Measurements from ENCODE around the gene PLCB1. TPM values are rescaled to one million over a fixed set of nuclear protein-coding genes. Genes with fewer than 3 reads are reported as not detected.

The PLCB1 gene
- total RNA-seq, 1 donor from 2014 or later: 37.4 TPM

DNA sequence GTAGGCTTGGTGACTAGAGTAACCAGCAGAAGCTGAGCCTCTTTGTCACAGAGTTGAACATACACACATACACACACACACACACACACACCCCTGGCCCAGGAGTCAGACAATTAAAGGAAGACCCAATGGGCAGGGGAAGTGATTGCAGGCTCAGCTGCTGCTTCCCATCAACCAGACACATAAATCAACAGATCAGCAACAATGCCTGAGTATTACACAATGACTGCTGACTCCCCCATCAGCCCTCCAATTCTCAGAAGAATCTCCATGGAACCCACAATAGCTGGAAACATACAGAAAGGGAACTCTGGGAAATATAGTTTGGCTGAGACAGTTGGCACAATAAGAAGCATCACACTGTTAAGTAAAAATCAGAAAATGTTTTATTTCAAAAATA, 666.4 kb downstream of the PLCB1 start:
- TF ChIP-seq, protein P1, sequence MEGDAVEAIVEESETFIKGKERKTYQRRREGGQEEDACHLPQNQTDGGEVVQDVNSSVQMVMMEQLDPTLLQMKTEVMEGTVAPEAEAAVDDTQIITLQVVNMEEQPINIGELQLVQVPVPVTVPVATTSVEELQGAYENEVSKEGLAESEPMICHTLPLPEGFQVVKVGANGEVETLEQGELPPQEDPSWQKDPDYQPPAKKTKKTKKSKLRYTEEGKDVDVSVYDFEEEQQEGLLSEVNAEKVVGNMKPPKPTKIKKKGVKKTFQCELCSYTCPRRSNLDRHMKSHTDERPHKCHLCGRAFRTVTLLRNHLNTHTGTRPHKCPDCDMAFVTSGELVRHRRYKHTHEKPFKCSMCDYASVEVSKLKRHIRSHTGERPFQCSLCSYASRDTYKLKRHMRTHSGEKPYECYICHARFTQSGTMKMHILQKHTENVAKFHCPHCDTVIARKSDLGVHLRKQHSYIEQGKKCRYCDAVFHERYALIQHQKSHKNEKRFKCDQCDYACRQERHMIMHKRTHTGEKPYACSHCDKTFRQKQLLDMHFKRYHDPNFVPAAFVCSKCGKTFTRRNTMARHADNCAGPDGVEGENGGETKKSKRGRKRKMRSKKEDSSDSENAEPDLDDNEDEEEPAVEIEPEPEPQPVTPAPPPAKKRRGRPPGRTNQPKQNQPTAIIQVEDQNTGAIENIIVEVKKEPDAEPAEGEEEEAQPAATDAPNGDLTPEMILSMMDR (IDR thresholded peaks at IDR 0.05; ENCODE audit: partially characterized antibody, unreplicated experiment): no peak
- H3K4me1 Mint-ChIP-seq (ENCODE audit: low read depth, unreplicated experiment): no peaks in the 10 kb centered on the region
- no peaks in the 10 kb centered on the region for H3K27me3 Mint-ChIP-seq (ENCODE audit: unreplicated experiment)

GRCh38 chr20:8800089-8800488, 668.0 kb downstream of the PLCB1 start:
- DNase-seq: no peak
- H3K4me1 Mint-ChIP-seq (ENCODE audit: low read depth, unreplicated experiment): no peaks in the 10 kb centered on the region
- H3K9me3 Mint-ChIP-seq (ENCODE audit: unreplicated experiment): no peaks in the 10 kb centered on the region
- no peaks in the 10 kb centered on the region for H3K36me3 Mint-ChIP-seq (ENCODE audit: unreplicated experiment)
- TF ChIP-seq, protein P1 (IDR thresholded peaks at IDR 0.05; ENCODE audit: partially characterized antibody, unreplicated experiment): no peak
- peaks cover 2% of the 10 kb centered on the region for H3K27me3 Mint-ChIP-seq (ENCODE audit: unreplicated experiment)
- H3K4me3 Mint-ChIP-seq (ENCODE audit: unreplicated experiment): no peak overlapping the region
- H3K27ac Mint-ChIP-seq (ENCODE audit: unreplicated experiment): no peak overlapping the region

More for the DNA sequence above, 666.4 kb downstream of the PLCB1 start:
- Mint-ChIP-seq H3K4me3 (ENCODE audit: unreplicated experiment) (no peak overlapping the region), H3K36me3 (ENCODE audit: unreplicated experiment) (no peaks in the 10 kb centered on the region), H3K27ac (ENCODE audit: unreplicated experiment) (no peak overlapping the region), H3K9me3 (ENCODE audit: unreplicated experiment) (no peaks in the 10 kb centered on the region)
- DNase-seq: no peak

DNA sequence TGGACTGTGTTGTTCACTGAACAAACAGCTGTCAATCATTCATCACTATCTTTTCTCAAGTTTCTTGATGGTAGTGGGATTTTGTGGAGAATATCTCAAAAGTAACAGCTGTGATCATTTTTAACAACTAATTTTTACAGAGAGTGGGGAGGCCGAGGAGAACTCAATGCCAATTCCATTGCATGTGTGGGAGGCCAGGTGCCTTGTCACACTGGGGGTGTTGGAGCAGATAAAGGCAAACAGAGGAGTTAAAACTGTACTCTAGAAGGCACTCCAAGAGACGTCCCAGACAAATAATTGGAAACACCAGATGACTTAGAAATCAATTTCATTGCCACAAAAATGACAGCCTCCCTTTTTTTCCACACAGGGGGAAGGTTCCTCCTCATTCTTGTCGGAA, 669.6 kb downstream of the PLCB1 start:
- TF ChIP-seq, protein P1 (IDR thresholded peaks at IDR 0.05; ENCODE audit: partially characterized antibody, unreplicated experiment): no peak
- Mint-ChIP-seq H3K4me3 (ENCODE audit: unreplicated experiment) (no peak overlapping the region), H3K27me3 (ENCODE audit: unreplicated experiment) (peaks cover 3% of the 10 kb centered on the region), H3K4me1 (ENCODE audit: low read depth, unreplicated experiment) (peaks cover 2% of the 10 kb centered on the region), H3K36me3 (ENCODE audit: unreplicated experiment) (no peaks in the 10 kb centered on the region), H3K27ac (ENCODE audit: unreplicated experiment) (no peak overlapping the region), H3K9me3 (ENCODE audit: unreplicated experiment) (no peaks in the 10 kb centered on the region)
- no peak for DNase-seq

GRCh38 chr20:8803065-8803464, 671.0 kb downstream of the PLCB1 start:
- TF ChIP-seq, protein P1 (IDR thresholded peaks at IDR 0.05; ENCODE audit: partially characterized antibody, unreplicated experiment): no peak
- Mint-ChIP-seq H3K9me3 (ENCODE audit: unreplicated experiment) (no peaks in the 10 kb centered on the region), H3K4me1 (ENCODE audit: low read depth, unreplicated experiment) (peaks cover 6% of the 10 kb centered on the region), H3K4me3 (ENCODE audit: unreplicated experiment) (no peak overlapping the region), H3K27ac (ENCODE audit: unreplicated experiment) (no peak overlapping the region), H3K36me3 (ENCODE audit: unreplicated experiment) (no peaks in the 10 kb centered on the region), H3K27me3 (ENCODE audit: unreplicated experiment) (peaks cover 3% of the 10 kb centered on the region)
- no peak for DNase-seq

- no peak for DNase-seq
- TF ChIP-seq, protein P1 (IDR thresholded peaks at IDR 0.05; ENCODE audit: partially characterized antibody, unreplicated experiment): no peak
- peaks cover 3% of the 10 kb centered on the region for H3K27me3 Mint-ChIP-seq (ENCODE audit: unreplicated experiment)
- H3K9me3 Mint-ChIP-seq (ENCODE audit: unreplicated experiment): no peaks in the 10 kb centered on the region
- H3K36me3 Mint-ChIP-seq (ENCODE audit: unreplicated experiment): no peaks in the 10 kb centered on the region
- peaks cover 6% of the 10 kb centered on the region for H3K4me1 Mint-ChIP-seq (ENCODE audit: low read depth, unreplicated experiment)
- H3K4me3 Mint-ChIP-seq (ENCODE audit: unreplicated experiment): no peak overlapping the region
- H3K27ac Mint-ChIP-seq (ENCODE audit: unreplicated experiment): no peak overlapping the region
Measured at GRCh38 chr20:8803941-8804340, 671.9 kb downstream of the PLCB1 start.
